ENCODE data around the gene ANKRD12.

GRCh38 chr18:9104244-9104901 is 32.2 kb upstream of the ANKRD12 start:
- no peak for TF ChIP-seq CTCF (IDR thresholded peaks at IDR 0.05; ENCODE audit: low read depth, low read length)
- TF ChIP-seq EZH2phosphoT487 (IDR thresholded peaks at IDR 0.05; ENCODE audit: low read depth) = no peak
